ENCODE results near the gene PTPN3.

- TF ChIP-seq SUZ12 (IDR thresholded peaks at IDR 0.05; ENCODE audit: extremely low read depth, insufficient read depth, insufficient read length) (no peak), ZNF274 (IDR thresholded peaks at IDR 0.05; ENCODE audit: low read depth, low read length) (no peak), YY1 (IDR thresholded peaks at IDR 0.05; ENCODE audit: insufficient read depth, insufficient read length) (no peak)
Measured at GRCh38 chr9:109535365-109535764, 37.3 kb upstream of the PTPN3 start.
